Activated effector memory CD4-positive, alpha-beta T cell treated with Interleukin-2 at 50 U/mL for 16 hours (primary cell): ENCODE results near the gene BCOR.

Experiments
- DNase-seq: peaks from one replicate; pipeline ENCODE4 v3.0.0-alpha.2; 2020

Gene BCOR

DNA sequence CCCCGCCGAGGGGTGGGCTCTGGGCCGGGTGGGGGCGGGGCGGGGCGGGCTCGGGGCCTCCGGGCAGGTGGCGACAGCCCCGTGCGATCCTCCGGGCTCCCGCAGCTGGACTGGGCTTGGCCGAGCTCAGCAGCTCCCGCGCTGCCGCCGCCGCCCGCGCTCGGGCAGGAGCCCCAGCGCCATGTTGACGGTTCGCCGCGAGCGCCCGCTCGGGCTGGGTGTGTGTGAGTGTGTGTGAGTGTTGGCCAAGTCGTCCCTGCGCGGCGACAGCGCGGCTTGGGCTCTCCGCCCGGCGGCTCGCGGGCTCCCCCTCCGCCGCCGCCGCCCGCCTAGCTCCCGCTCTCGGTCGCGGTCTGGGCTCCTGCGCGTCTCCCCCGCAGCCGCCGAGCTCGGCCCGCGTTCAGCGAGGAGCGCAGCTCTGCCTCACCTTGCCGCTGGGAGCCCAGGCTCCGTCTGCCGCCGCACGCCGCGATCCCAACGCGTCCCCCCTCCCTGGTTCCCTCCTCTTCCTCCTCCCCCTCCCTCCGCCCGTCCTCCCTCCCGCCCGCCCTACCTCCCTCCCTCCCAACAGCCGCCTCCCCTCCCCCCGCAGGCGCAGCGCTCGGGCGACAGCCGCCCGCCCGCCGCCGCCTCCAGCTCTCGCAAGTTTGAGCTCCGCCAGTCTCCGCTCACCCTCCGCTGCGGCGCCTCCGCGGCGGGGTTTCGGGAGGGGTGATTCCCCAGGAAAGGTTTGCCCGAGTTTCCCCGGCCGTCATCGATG, at the start of gene BCOR:
Gene BCOR (minus strand): TSS at position 455 of the 760 bp plus-strand sequence. CDS start 20,029 bp downstream, outside the sequence.
- peak; percentile 65 for DNase-seq

DNA sequence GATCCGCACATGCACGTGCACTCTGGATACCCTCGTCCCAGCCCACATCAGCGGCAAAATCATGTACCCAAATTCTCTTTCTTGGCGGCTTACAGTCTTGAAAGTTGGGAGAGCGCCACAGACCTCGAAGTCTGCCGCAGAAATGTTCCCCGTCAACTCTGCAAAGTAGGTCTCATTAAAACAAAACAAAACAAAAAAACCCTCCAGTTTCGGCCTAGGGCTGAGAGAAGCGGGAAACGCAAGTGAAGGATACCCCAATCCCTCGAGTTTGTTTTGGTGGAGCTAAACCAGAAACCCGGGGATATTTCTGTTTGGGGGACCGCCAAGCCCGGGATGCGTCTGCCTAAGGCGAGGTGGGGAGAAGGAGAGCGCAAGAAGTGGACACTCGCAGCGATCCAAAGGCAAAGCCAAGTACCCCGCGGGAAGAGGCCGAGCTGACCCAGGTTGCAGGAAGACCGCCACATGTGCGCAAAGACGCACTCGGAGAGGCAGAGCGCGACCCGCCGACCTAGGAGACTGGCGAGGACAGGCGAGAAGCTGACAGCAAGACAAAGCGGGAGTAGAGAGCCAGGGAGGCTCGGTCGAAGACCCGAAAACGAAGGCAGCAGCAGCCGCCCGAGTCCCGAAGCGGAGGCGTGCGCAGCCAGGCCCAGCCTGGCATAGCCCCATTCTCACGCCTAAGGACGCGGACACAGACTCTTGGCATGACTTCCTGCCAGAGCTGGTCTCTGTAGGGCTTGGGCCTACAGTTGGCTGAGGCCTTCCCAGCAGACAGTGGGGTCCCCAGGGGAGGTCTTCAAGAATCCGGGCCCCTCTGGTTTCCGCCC, 49.6 kb upstream of the BCOR start:
- DNase-seq: no peak

DNA sequence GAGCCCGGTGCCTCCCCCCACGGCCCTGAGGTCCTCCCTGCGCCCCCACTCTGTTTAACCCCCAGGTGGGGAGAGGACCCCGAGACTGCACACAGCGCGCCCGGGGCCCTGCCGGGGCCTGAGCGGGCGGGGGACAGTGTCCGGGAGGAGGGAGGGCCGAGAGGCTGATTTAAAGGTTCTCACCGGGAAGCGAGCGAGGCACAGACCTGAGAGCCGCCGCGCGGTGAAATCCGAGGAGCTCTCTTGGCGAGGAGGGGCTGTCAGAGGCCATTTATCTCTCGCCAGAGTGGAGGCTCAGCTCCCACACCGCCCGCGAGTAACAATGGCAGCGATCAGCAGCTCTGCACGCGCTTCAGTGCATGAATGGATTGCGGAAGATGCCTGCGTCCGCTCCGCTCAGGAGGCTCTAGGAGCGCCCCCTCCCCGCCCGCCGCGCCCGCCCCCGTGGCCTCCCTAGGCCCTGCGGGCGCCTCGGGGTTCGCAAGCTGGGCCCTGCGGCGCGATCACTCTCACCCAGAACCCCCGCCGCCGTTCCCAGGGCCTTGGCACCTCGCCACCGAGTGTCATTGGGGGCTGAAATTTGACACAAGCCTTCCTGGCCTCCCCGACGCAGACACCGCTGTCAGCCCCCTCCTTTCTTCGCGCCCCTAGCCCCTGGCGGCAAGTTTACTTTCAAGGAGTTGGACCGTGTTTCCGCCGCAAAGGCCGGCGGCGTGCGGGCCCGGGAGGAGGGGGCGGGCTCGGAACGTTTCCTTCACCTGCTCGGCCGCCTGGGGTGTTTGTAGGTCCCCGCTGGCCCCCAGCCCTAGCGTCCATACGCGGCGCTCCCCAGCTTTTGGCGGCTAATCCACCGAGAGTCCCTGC, 48.7 kb upstream of the BCOR start:
- DNase-seq: no peak

DNA sequence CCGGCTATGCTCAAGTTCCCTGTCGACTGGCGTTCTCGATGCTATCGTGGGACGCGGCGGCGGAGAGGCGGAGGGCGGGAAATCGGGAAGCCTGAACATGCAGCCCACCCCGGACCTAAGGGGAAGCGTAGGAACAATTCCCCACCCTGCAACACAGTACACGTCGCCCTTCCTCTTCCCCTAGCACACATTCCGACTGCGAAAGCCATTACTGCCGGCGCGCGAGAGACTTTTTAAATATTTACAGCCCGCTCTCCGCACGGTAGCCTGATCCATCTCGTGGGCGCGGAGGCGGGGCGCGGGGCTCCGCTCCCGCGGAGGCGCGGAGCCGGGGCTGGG, 48.1 kb upstream of the BCOR start:
- DNase-seq: no peak

DNA sequence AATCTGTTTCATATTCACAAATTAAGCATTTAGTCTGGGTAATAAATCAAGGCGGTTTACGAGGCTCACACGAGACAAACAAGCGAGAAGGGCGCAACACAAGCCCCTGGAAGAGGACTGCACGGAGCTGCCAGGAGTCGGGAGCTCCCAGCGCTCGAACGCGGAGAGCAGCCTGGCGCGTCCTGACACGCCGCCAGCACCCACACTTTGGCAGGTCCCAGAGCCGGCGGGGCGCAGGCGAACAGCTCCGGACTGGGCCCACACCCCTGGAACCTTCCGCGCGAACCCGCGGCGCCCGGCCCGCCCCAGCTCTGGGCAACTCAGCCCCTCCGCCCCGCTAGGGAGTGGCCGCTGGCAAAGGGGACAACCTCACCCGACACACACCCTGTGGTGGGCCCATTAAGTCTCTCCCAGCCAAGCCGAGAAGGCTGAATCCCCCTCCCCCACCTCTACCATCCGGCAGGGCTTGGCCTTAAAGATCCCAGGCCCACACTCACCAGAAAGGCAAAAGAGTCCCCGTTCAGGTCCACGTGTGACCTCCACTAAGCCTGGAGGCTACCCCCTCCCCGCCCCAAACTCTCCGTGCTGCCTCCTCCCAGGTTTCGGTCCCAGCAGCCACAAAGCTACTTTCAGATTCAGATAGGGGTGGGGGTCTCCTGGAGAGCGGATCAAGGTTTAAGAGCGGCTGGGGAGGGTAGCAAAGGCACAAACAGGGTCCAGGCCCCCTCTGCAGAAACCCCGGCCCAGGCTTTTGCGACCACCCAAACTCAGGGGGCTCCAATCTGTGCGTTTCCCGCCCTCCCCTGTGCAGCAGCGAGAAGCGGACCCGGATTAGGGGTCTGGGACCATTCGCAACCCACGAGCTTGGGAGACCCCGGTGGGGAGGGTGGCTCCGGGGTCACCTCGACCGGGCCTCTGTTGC, 47.5 kb upstream of the BCOR start:
- no peak for DNase-seq

DNA sequence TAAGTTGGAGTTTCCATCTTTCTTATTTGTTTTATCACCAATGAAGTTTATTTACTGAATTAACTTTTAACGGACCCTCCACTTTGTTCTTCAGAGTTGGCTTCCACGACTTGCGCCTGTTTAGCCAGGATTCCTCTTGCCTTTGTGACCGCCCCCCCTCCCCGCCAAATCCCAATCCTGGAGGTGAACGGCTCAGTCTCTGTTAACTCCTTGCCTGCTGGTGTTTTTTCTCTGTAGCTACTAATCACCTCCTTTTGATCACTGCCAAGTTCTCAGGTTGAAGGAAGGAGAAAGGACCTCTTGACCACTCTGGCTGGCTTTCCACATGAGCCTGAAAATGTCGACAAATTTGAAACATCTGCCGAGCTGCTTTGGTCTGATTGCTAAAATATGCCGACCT, 46.8 kb upstream of the BCOR start:
- no peak for DNase-seq

DNA sequence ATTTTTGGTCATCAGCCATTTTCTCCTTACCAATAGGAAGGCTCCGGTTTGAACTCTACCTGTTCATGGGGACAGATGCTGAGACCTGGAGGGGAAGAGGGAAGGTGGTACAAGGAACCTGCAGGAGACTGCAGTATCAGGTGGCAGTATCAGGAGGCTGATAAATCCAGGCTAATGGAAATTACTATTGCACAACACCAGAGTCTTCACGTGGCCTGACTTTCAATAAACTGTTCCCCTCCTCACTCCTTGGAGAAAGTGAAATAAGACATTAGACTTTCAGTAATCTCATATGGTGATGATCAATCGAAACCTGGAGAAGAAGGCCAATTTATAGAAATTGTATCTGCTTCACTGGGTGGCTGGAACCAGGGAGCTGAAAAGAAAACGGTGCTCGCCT, 46.2 kb upstream of the BCOR start:
- DNase-seq: no peak

DNA sequence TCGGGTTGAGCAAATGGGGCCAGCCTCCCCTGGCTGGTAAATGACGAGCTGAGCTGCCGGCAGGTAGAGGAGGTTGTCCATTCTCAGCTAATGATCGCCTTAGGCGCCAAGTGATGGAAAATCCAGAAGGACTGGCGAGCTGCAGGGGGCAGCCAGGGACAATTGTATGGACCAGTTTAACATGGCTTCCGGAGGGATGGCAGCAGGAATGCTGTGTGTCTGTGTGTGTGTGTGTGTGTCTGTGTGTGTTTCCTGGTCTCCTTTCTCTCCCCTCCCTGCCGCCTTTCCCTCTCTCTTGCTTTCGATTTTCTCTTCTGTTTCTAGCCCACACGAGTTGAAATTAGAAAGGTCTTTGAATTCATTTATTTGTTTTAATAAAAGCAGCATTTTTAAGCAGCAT, 45.2 kb upstream of the BCOR start:
- no peak for DNase-seq

DNA sequence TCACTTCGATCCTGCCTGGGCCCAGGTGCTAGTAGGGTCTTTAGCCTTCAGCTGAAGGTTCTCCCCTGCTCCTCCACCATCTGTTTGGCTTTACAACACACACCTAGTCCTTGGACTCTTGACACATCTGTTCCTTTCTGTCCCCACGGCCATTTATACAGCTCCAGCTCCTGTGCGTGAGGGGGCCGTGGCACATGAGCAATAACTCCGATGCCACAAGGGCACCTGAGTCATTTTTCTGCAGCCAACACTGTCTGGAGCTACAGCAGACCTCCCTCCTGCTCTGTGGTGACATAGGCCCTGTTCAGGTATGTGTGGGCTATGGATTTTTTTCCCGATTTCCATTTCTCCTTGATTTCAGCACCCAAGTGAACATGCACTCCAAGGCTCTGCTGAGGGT, 44.7 kb upstream of the BCOR start:
- no peak for DNase-seq

DNA sequence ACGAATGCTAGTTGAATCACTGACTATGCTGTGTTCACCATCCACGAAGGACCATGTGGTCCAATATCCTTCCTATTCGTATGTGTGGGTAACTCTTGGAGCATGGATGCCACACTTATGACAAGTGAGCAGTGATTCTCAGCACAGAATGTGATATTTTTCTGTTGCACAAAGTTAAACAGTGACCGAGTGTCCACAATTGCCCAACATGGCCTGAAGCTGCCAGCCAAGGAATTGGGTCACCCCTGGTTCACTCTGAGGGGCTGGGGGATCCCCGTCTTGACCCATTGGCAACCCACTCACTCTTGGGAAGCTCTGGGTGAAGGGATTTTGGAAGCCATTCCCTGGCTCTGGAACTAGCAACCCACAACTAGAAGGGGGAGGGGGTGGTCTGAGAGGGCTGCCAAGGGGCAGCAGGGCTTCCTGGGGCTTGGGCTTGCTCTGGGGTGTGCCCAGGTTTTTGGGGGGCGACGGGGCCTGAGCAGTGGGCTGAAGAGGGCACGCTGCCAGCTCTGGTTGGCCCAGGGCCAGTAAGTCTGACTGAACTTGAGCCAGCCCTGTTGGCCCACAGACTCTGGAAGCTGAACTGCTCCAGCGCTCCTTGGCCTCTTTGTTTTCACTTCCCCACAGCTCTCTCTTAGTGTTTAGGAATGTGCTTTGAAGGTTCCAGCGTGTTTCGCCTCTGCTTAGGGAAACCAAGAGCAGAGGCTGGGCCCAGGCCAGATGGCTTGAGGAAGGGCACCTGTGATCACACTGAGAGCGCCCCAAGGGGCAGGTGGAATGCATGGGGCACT, 43.1 kb upstream of the BCOR start:
- no peak for DNase-seq

DNA sequence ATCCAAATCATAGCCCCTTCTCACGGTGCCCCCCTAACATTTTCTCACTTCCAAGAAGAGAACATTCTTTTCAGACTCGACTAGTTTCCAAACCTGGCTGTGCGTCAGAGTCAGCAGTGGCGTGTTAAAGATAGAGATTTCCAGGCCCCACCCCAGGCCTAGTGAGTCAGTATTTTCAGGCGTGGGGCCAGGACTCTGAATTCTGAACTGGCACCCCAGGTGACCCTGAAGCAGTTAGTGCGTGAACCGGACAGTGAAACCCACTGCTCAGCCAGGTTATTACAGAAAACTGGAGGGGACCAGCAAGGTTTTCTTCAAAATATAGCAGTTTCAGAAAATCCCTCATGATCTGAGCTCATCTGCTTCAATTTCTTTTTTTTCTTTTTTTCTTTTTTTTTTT, 35.0 kb upstream of the BCOR start:
- no peak for DNase-seq

DNA sequence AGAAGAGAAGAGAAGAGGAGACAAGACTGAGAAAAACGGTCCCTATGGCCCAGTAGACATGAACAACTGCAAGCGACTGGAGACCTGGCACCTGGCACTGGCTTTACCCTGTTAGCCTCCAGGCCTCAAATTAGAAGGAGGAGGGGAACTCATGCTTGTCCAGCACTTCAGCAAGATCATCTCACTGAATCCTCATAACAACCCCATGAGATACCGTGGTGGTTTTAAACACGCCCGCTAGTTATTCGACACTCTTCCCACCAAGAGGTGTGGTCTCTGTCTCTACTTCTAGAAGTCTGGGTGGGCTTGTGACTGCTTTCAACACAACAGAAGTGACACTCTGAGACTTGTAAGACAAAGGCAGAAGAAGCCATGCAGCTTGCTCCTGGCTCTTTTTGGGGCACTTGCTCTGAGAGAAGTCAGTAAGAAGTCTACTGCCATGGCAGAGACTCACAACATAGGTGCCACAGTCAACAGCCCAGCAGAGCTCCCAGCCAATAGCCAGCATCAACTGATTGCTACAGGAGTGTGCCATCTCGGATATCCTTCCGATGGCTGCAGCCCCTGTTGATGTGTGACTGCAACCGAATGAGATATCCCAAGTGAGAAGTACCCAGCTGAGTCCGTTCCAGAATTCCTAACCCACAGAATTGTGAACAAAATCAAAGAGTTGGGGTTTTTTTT, 34.0 kb upstream of the BCOR start:
- no peak for DNase-seq

DNA sequence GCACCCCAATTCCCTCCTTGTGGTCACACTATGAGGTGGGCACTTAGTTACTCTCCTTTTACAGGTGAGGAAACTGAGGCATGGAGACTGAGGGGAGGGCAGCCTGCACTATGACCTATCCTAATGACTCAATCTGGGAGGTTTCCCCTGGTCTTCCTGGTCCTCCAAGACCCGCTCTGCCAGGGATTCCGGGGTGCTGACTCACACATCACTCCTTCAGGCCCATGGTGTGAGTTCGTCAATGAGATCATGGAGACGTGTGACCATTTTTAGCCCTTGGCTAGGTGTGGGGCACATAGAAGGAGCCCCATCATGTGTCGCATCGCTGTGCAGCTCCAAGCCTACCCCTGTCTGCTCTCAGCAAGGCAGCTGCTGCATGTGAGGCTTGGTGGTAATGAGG, 32.4 kb upstream of the BCOR start:
- no peak for DNase-seq

DNA sequence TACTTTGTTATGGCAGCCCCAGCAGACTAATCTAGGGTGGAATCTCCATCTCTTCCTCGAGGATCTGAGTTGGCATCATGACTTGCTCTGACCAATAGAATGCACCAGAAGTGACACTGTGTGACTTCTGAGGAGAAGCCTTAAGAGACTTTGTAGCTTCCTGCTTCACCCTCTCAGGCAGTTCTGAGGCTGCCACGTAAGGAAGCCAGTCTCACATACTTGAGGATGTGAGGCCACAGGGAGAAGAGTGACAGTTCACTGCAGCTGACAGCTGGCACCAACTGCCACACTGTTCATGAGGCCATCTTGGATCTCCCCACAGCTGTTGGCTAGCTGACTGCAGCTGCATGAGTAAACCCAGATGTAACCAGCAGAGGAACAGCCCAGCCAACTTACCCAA, 29.3 kb upstream of the BCOR start:
- no peak for DNase-seq

DNA sequence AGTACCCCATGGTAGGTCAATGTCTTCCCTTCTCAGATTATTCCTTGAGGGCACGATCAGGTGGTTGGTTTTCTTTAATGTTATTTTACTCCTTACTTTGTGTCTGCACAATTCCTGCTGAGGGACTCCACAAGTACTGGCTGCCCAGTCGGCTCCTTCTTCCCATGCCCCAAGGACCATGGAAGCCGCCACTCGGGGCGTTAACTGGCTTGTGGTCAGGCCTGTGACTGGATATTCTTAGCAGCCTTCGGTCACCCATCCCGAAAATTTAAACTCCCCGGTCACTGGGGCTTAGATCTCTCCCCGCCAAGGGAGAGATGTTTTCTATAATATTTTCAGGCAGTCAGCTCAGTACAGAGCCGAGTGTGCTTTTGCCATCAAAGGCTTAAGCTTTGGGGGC, 24.7 kb upstream of the BCOR start:
- no peak for DNase-seq

DNA sequence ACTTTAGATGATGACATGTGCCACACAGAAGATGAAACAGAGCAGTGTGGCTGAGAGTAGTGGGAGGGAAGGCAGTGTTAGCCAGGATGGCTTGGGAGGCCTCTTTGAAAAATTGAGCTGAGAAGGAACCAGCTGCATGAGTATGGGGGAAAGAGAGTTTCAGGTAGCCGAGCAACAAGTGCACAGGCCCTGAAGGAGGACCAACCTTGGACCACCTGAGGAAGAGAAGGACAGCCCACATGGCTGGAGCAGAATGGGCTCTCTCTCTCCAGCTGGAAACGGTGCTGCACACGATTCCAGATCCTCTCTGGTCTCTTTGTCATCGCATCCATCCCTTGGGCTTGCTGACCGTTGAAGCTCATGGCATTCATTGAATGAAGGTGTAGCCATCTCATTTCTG, 23.9 kb upstream of the BCOR start:
- no peak for DNase-seq

DNA sequence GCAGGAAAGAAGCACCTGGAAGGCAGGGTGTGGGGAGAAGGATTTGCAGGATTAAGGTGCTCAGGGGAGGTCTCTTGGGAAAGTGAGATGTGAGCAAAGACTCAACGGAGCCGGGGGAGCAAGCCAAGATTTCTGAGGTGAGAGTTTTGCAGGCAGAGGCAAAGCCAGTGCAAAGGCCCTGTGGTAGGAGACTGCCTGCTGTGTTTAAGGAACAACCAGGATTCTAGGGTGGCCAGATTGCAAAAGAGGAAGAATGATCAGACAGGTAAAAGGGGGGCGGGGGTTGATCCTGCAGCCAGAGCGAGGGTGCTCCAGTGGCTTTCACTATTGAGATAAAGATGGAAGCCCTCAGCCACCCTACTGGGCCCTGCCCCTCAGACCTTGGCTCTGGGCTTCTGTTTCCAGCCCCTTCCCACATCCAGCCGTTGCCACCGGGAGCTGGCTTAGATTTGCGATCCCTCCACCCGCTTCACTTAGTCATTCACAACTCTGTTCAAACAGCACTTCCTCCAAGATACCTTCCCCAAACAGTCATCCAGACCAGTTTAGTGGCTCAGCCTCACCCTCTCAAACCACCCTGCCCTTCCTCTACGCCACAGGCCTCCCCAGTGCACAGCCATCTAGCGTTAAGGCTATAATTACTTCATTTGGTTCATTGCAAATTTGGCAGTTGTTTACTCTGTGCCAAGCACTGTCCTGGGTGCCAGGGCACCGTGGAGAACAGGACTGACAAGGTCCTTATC, 23.3 kb upstream of the BCOR start:
- DNase-seq: no peak

DNA sequence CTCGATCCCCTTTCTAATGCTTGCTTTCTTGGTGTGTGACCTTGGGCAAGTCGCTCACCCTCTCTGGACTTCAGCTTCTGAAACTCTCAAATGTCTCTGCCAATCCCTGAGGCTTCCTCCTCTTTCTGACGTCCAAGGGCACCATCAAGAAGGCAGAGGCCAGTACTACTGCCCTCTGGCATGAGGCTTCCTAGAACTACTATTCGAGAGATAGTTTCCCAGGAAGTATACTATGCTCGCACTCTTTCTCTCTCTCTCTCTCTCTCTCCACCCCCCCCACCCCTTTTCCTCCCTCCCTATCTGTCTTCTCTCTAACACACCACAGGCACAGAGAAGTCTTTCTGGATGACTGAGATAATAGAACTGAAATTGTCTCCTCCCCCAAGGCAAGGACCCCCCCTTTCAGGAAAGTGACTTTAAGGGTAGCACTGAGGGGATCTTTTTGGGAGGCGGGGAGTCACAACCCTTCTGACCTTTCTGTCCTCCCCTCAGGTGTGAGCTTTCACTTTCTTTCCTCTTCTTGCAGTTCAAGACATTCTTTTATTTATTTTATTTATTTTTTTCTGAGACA, 20.0 kb upstream of the BCOR start:
- no peak for DNase-seq

DNA sequence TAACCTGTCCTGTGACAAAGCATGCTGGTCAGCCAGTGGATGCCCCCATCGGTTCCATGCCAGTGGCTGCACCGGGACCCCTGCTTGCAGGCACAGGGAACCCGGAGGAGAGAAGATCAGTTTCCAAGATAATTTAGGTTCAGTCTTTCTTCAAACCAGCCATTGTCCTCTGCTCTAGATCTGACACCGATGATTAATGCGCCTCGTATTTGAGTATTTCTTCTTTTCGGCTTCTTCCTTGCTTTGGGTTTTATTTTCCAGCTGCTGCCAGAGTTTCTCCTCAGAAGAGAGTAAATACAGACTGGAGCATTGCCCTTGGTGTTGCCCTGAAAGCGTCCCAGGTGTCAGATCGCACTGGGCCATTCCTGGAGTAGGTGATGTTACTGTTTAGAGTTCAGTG, 19.2 kb upstream of the BCOR start:
- no peak for DNase-seq

DNA sequence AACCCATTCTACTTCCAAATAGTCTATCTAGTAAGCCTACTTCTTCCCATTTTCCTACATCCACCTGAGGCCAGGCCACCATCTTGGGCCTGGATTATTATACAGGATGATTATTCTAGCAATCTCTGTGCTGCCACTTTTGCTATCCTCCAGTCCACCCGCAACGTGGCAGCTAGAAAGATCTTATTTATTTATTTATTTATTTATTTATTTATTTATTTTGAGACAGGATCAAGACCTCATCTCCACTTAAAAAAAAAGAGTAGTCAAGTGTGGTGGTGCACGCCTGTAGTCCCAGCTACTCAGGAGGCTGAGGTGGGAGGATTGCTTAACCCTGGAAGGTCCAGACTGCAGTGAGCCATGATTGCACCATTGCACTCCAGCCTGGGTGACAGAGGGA, 15.2 kb upstream of the BCOR start:
- DNase-seq: no peak
